B cell (primary cell): ENCODE results near the gene MDK. TPM values are rescaled to one million over a fixed set of nuclear protein-coding genes. Genes with fewer than 3 reads are reported as not detected.
A peak's percentile ranks its signal among the peaks of the same experiment; 100 is the strongest.

Experiments used
- ATAC-seq: fragments of 200-7000 bp; cut with Tn5 transposase; one replicate; pipeline ENCODE4 v1.10.0; 2021; ENCODE audit warnings: low read depth, mild to moderate bottlenecking, moderate number of reproducible peaks, moderate library complexity
- CTCF ChIA-PET: fragments of 350-600 bp; sonication (Branson Sonifier 250); formaldehyde crosslinking; loops from one replicate; lab custom pipeline; 2021; ENCODE audit warnings: antibody characterized with exemption, inconsistent platforms; lab: Charles Lee
- POLR2A ChIA-PET: fragments of 350-600 bp; sonication (Branson Sonifier 250); formaldehyde crosslinking; loops from one replicate; lab custom pipeline; 2021; ENCODE audit warnings: antibody characterized with exemption; lab: Charles Lee
- DNase-seq: peaks from one replicate; pipeline ENCODE4 v3.0.0; 2013
- H2AFZ ChIP-seq: 2 replicates; pipeline ENCODE4 v1.6.1; 2012; ENCODE audit warnings: mild to moderate bottlenecking, low read depth, low read length; ENCODE audit not compliant: insufficient read depth, poor library complexity, severe bottlenecking
- H3K27ac ChIP-seq, 2 donors: 1 replicate in 1 of 2; 2 replicates in 1 of 2; pipeline ENCODE4 v1.5.1; 2012 to 2013; ENCODE audit warnings: low read length in 2 of 2, mild to moderate bottlenecking in 2 of 2, moderate library complexity in 1 of 2
- H3K27me3 ChIP-seq, 4 experiments: fragments of 200-600 bp in 1 of 4; sonication (generic) in 1 of 4; replicated peaks in 1 of 4; 1 replicate in 2 of 4; 2 replicates in 2 of 4; pipeline versions ENCODE4 v1.6.1 to v1.7.0; 2013 to 2016; ENCODE audit warnings: low read length in 3 of 4, mild to moderate bottlenecking in 2 of 4, mixed read lengths in 1 of 4, moderate library complexity in 1 of 4; ENCODE audit not compliant: insufficient read depth in 4 of 4, control insufficient read depth in 3 of 4; ENCODE audit errors: control extremely low read depth in 1 of 4
- H3K36me3 ChIP-seq, 2 experiments: replicated peaks in 1 of 2; 1 replicate in 1 of 2; 2 replicates in 1 of 2; pipeline versions ENCODE4 v1.6.1 to v1.7.1; 2013; ENCODE audit warnings: low read length in 1 of 2; ENCODE audit not compliant: insufficient read depth in 2 of 2, control insufficient read depth in 1 of 2; ENCODE audit errors: control extremely low read depth in 1 of 2, extremely low read depth in 1 of 2
- H3K4me1 ChIP-seq, 2 donors: fragments of 200-600 bp in 1 of 2; sonication (generic) in 1 of 2; 1 replicate in 1 of 2; 2 replicates in 1 of 2; pipeline versions ENCODE4 v1.5.1 to v1.6.1; 2013 to 2017; ENCODE audit warnings: low read length in 2 of 2; ENCODE audit not compliant: control insufficient read depth in 2 of 2, insufficient read depth in 2 of 2
- H3K4me2 ChIP-seq: replicated peaks from 2 replicates; pipeline ENCODE3; 2012; ENCODE audit warnings: mild to moderate bottlenecking, low read depth, low read length; ENCODE audit not compliant: poor library complexity, severe bottlenecking
- H3K4me3 ChIP-seq, 5 experiments: fragments of 200-600 bp in 1 of 5; sonication (generic) in 1 of 5; 1 replicate in 3 of 5; 2 replicates in 2 of 5; pipeline versions ENCODE4 v1.5.1 to v1.7.0; 2011 to 2016; ENCODE audit warnings: low read length in 4 of 5, mild to moderate bottlenecking in 4 of 5, low read depth in 2 of 5, control low read depth in 1 of 5, moderate library complexity in 1 of 5; ENCODE audit not compliant: insufficient read depth in 1 of 5; ENCODE audit errors: control extremely low read depth in 1 of 5, extremely low read depth in 1 of 5
- H3K79me2 ChIP-seq: fragments of 200-600 bp; sonication (generic); one replicate; pipeline ENCODE4 v1.6.0; 2016; ENCODE audit warnings: low read length; ENCODE audit not compliant: control insufficient read depth, insufficient read depth
- H3K9ac ChIP-seq: fragments of 200-600 bp; sonication (generic); 2 replicates; pipeline ENCODE4 v1.6.1; 2017; ENCODE audit warnings: mild to moderate bottlenecking, low read length, moderate library complexity
- H3K9me3 ChIP-seq, 3 donors: one replicate each; pipeline versions ENCODE4 v1.6.1 to v1.7.1; 2013; ENCODE audit warnings: low read length in 2 of 3; ENCODE audit not compliant: control insufficient read depth in 2 of 3, insufficient read depth in 1 of 3; ENCODE audit errors: control extremely low read depth in 1 of 3
- H4K20me1 ChIP-seq: 2 replicates; pipeline ENCODE4 v1.6.0; 2012; ENCODE audit warnings: mild to moderate bottlenecking, low read length; ENCODE audit not compliant: insufficient read depth, control insufficient read depth, poor library complexity, severe bottlenecking
- H3K27ac Mint-ChIP-seq: one replicate; pipeline ENCODE4 v1.8.0; 2021; ENCODE audit warnings: mixed read lengths
- H3K27me3 Mint-ChIP-seq: one replicate; pipeline ENCODE4 v1.8.0; 2021; ENCODE audit warnings: mixed read lengths
- H3K4me1 Mint-ChIP-seq: one replicate; pipeline ENCODE4 v1.8.0; 2021; ENCODE audit warnings: mixed read lengths
- H3K4me3 Mint-ChIP-seq: one replicate; pipeline ENCODE4 v1.8.0; 2021; ENCODE audit warnings: mixed read lengths
- H3K9me3 Mint-ChIP-seq: one replicate; pipeline ENCODE4 v1.8.0; 2022; ENCODE audit warnings: mixed read lengths; ENCODE audit not compliant: insufficient read depth
- CTCF ChIP-seq: fragments of 200-600 bp; IDR thresholded peaks from one replicate; pipeline ENCODE4 v1.8.0; 2022; ENCODE audit warnings: antibody characterized with exemption, mild to moderate bottlenecking
- EZH2 ChIP-seq: IDR thresholded peaks from 2 replicates; pipeline ENCODE4 v1.6.1; 2012; ENCODE audit warnings: borderline replicate concordance, low read depth, mild to moderate bottlenecking, moderate library complexity, low read length; ENCODE audit not compliant: insufficient read depth, poor library complexity, severe bottlenecking
- WGBS: methylation state at CpG from one replicate; pipeline ENCODE4 v1.1.5; 2013; ENCODE audit warnings: missing lambda C conversion rate; ENCODE audit not compliant: insufficient coverage; 5-methylcytosine and 5-hydroxymethylcytosine counted together
- intact Hi-C: fragments of 100-400 bp; cut with micrococcal nuclease; formaldehyde crosslinking; loops from one replicate; pipeline ENCODE4 v1.10.0; 2022
- polyA plus RNA-seq: library from polyadenylated mRNA; depleted of rRNA; stranded (reverse); fragments of >200 nt; gene quantifications from 2 replicates; pipeline ENCODE4 v1.2.3, GENCODE V29; 2012
- total RNA-seq, 2 donors: library from RNA; stranded (reverse); fragments of 120-200 nt in 1 of 2; gene quantifications; 1 replicate in 1 of 2; 2 replicates in 1 of 2; pipeline versions ENCODE4 v1.2.3 to v1.2.4, GENCODE V29; 2013 to 2022

MDK gene
- total and polyA plus RNA-seq, 2 donors (not counting 1 experiment from before 2014, with no cell fraction given) = 1.5 to 2.6 TPM

DNA sequence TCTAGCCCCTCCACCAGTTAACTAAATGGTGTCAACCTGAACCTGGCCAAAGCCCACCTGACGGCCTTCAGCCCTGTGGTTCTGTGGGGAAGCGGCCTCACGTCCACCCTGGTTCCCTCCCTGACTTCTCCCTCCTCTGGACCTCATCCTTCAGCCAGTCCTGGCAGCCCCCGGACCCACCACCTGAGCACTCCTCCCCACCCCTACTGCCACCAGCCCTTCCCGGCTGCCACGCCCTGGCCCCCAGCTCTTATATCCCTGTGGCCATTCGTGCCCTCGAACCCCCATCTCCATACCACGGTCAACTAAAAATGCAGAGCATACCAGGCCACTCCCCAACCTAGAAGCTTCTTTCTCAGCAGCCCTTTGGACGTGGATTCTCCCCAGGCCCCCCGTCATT is 4.2 kb upstream of the MDK start:
- H3K9me3 ChIP-seq = peaks cover 0 to 6% (median 0%) of the 10 kb centered on the region in 3 donors
- H3K27ac Mint-ChIP-seq = peak overlapping the region; percentile 15
- H2AFZ ChIP-seq = no peak overlapping the region
- H3K27me3 Mint-ChIP-seq = peaks cover 4% of the 10 kb centered on the region
- no peaks in the 10 kb centered on the region for H4K20me1 ChIP-seq
- H3K4me3 ChIP-seq = no peak overlapping the region
- intact Hi-C loops = no loop called here
- POLR2A ChIA-PET = no interaction called here
- DNase-seq (no peak), ATAC-seq (no peak)
- no peak overlapping the region for H3K9ac ChIP-seq
- WGBS = 96% methylated on average over 11 of the region's 11 CpGs
- H3K27ac ChIP-seq = no peak overlapping the region
- H3K9me3 Mint-ChIP-seq = no peaks in the 10 kb centered on the region
- no peak for TF ChIP-seq CTCF
- TF ChIP-seq EZH2 = no peak
- peaks cover 0 to 6% (median 3%) of the 10 kb centered on the region in 4 experiments for H3K27me3 ChIP-seq
- H3K4me2 ChIP-seq = no peak overlapping the region
- H3K4me1 ChIP-seq = peaks cover 6% of the 10 kb centered on the region in 2 donors
- CTCF ChIA-PET = interaction anchor here (0.6 to 1.6 kb wide), 4 partner anchors 9 to 782 kb away, joined by 3 to 6 read pairs (median 4); no protein-coding TSS in a partner anchor
- no peaks in the 10 kb centered on the region for H3K79me2 ChIP-seq
- peaks cover 12% of the 10 kb centered on the region for H3K4me1 Mint-ChIP-seq
- no peak overlapping the region for H3K4me3 Mint-ChIP-seq
- peaks cover 0 to 25% of the 10 kb centered on the region in 2 experiments for H3K36me3 ChIP-seq

- no peak overlapping the region for H3K4me2 ChIP-seq
- H3K9me3 Mint-ChIP-seq = no peaks in the 10 kb centered on the region
- peaks cover 0 to 23% of the 10 kb centered on the region in 2 experiments for H3K36me3 ChIP-seq
- ChIA-PET CTCF (interaction anchor here (0.6 to 1.6 kb wide), 5 partner anchors 9 to 781 kb away, joined by 3 to 7 read pairs (median 4); no protein-coding TSS in a partner anchor), POLR2A (no interaction called here)
- peaks cover 0 to 12% (median 7%) of the 10 kb centered on the region in 4 experiments for H3K27me3 ChIP-seq
- H3K79me2 ChIP-seq = no peaks in the 10 kb centered on the region
- H4K20me1 ChIP-seq = no peaks in the 10 kb centered on the region
- H3K9me3 ChIP-seq = peaks cover 0 to 9% (median 0%) of the 10 kb centered on the region in 3 donors
- H3K4me3 Mint-ChIP-seq = no peak overlapping the region
- no peak overlapping the region for H3K27ac ChIP-seq
- intact Hi-C loops = no loop called here
- no peak overlapping the region for H2AFZ ChIP-seq
- TF ChIP-seq EZH2 (no peak), CTCF (no peak)
- H3K9ac ChIP-seq = no peak overlapping the region
- peaks cover 12% of the 10 kb centered on the region for H3K4me1 Mint-ChIP-seq
- H3K27me3 Mint-ChIP-seq = peaks cover 6% of the 10 kb centered on the region
- no peak overlapping the region for H3K27ac Mint-ChIP-seq
- peaks cover 11 to 12% of the 10 kb centered on the region in 2 donors for H3K4me1 ChIP-seq
- WGBS = 97% methylated on average over 4 of the region's 5 CpGs
- no peak for ATAC-seq
- no peak for DNase-seq
- H3K4me3 ChIP-seq = no peak overlapping the region
Observed at GRCh38 chr11:46377831-46378230, 3.6 kb upstream of the MDK start.
